ENCODE results near the gene WNT16. TPM values are rescaled to one million over a fixed set of nuclear protein-coding genes. Genes with fewer than 3 reads are reported as not detected.

WNT16 gene
- total RNA-seq, 2 donors from 2014 or later = 0.57 to 0.93 TPM

DNA sequence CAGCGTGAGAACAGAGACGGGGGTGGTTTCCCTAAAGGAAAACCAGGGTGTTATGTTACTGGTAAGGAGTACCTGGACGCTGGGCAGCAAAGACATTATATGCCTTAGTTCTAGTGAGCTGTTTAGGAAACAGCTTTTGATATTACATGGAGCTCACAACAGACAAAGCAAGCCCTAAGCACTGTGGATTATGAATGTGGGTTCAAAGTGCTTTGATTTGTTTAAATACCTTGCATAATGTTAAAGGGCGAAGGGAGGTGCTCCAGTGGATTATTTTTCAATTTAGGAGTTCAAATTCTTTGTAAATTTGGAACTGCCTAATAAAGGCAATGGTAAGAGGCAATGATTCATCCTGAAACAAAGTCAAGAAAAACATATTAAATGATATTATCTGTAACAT lies 13.8 kb downstream of the WNT16 start:
- no peaks in the 10 kb centered on the region for H3K27me3 ChIP-seq (ENCODE audit: control insufficient read depth, insufficient read depth, low read length, poor library complexity, severe bottlenecking)
- Mint-ChIP-seq H3K27ac (no peak overlapping the region), H3K27me3 (ENCODE audit: insufficient read depth) (no peaks in the 10 kb centered on the region), H3K36me3 (ENCODE audit: low read depth) (peaks cover 20% of the 10 kb centered on the region), H3K9me3 (no peaks in the 10 kb centered on the region), H3K4me1 (no peaks in the 10 kb centered on the region), H3K4me3 (no peak overlapping the region)
- no peak for DNase-seq
- no peak overlapping the region for H3K4me3 ChIP-seq (ENCODE audit: low read length)
- TF ChIP-seq CTCF (conservative IDR thresholded peaks at IDR 0.05) = no peak
- peaks cover 20% of the 10 kb centered on the region for H3K36me3 ChIP-seq (ENCODE audit: control insufficient read depth, insufficient read depth, low read length)
- H3K9ac ChIP-seq (ENCODE audit: extremely low read depth, low read length, poor library complexity, severe bottlenecking) = no peak overlapping the region
- no peaks in the 10 kb centered on the region for H3K4me1 ChIP-seq (ENCODE audit: control insufficient read depth, insufficient read depth, low read length)
- WGBS, 2 experiments (ENCODE audit: insufficient coverage in 1 of 2, insufficient read length in 1 of 2) = 96 to 98% methylated on average over 4 of the region's 4 CpGs
- no peak overlapping the region for H3K27ac ChIP-seq (ENCODE audit: low read depth, low read length)
- H3K9me3 ChIP-seq (ENCODE audit: control insufficient read depth, low read length) = no peaks in the 10 kb centered on the region

- peaks cover 20% of the 10 kb centered on the region for H3K36me3 Mint-ChIP-seq (ENCODE audit: low read depth)
- Histone ChIP-seq H3K9me3 (ENCODE audit: control insufficient read depth, low read length) (no peaks in the 10 kb centered on the region), H3K9ac (ENCODE audit: extremely low read depth, low read length, poor library complexity, severe bottlenecking) (no peak overlapping the region), H3K36me3 (ENCODE audit: control insufficient read depth, insufficient read depth, low read length) (peaks cover 20% of the 10 kb centered on the region), H3K27ac (ENCODE audit: low read depth, low read length) (no peak overlapping the region), H3K4me1 (ENCODE audit: control insufficient read depth, insufficient read depth, low read length) (no peaks in the 10 kb centered on the region), H3K4me3 (ENCODE audit: low read length) (no peak overlapping the region), H3K27me3 (ENCODE audit: control insufficient read depth, insufficient read depth, low read length, poor library complexity, severe bottlenecking) (no peaks in the 10 kb centered on the region)
- no peaks in the 10 kb centered on the region for H3K9me3 Mint-ChIP-seq
- TF ChIP-seq CTCF (conservative IDR thresholded peaks at IDR 0.05) = no peak
- H3K4me1 Mint-ChIP-seq = no peaks in the 10 kb centered on the region
- H3K27ac Mint-ChIP-seq = no peak overlapping the region
- 94 to 100% methylated on average over 2 to 3 of the region's 3 CpGs for WGBS, 2 experiments (ENCODE audit: insufficient coverage in 1 of 2, insufficient read length in 1 of 2)
- H3K27me3 Mint-ChIP-seq (ENCODE audit: insufficient read depth) = no peaks in the 10 kb centered on the region
- DNase-seq = no peak
- no peak overlapping the region for H3K4me3 Mint-ChIP-seq
These were observed 14.5 kb downstream of the WNT16 start for GRCh38 chr7:121343302-121343701.

- Histone ChIP-seq H3K27ac (ENCODE audit: low read depth, low read length) (no peak overlapping the region), H3K9ac (ENCODE audit: extremely low read depth, low read length, poor library complexity, severe bottlenecking) (no peak overlapping the region), H3K4me3 (ENCODE audit: low read length) (no peak overlapping the region), H3K4me1 (ENCODE audit: control insufficient read depth, insufficient read depth, low read length) (no peaks in the 10 kb centered on the region), H3K9me3 (ENCODE audit: control insufficient read depth, low read length) (no peaks in the 10 kb centered on the region), H3K27me3 (ENCODE audit: control insufficient read depth, insufficient read depth, low read length, poor library complexity, severe bottlenecking) (no peaks in the 10 kb centered on the region), H3K36me3 (ENCODE audit: control insufficient read depth, insufficient read depth, low read length) (peaks cover 20% of the 10 kb centered on the region)
- H3K4me3 Mint-ChIP-seq = no peak overlapping the region
- no peak for DNase-seq
- H3K27ac Mint-ChIP-seq = no peak overlapping the region
- H3K4me1 Mint-ChIP-seq = no peaks in the 10 kb centered on the region
- no peaks in the 10 kb centered on the region for H3K27me3 Mint-ChIP-seq (ENCODE audit: insufficient read depth)
- peaks cover 20% of the 10 kb centered on the region for H3K36me3 Mint-ChIP-seq (ENCODE audit: low read depth)
- no peaks in the 10 kb centered on the region for H3K9me3 Mint-ChIP-seq
- 100% methylated on average over 1 of the region's 2 CpGs; no CpG with 5 or more reads in 1 of the 2 experiments for WGBS, 2 experiments (ENCODE audit: insufficient coverage in 1 of 2, insufficient read length in 1 of 2)
- TF ChIP-seq CTCF (conservative IDR thresholded peaks at IDR 0.05) = no peak
These were observed 15.3 kb downstream of the WNT16 start for GRCh38 chr7:121344093-121344492.

All from endodermal cell (in vitro differentiated cells).